ENCODE results near the gene SMG6.

Gene SMG6

GRCh38 chr17:2049333-2050299, 254.0 kb downstream of the SMG6 start:
- DNase-seq (ENCODE audit: low read depth, low spot score) = peak; percentile 63

- DNase-seq (ENCODE audit: low read depth, low spot score) = no peak
These were observed 254.8 kb downstream of the SMG6 start for GRCh38 chr17:2048805-2049204.

DNA sequence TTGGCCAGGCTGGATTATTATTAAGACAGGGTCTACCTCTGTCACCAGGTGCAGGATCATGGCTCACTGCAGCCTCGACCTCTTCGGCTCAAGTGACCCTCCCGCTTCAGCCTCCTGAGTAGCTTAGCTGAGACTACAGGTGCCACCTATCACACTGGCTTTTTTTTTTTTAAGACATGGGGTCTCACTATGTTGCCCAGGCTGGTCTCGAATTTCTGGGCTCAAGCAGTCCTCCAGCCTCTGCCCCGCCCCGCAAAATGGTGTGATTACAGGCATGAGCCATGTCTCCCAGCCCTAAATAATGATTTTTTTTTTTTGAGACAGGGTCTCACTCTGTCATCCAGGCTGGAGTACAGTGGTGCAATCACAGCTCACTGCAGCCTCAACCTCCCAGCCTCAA, 256.0 kb downstream of the SMG6 start:
- DNase-seq (ENCODE audit: low read depth, low spot score) = no peak

GRCh38 chr17:2044263-2044894, 259.2 kb downstream of the SMG6 start:
- DNase-seq (ENCODE audit: low read depth, low spot score) = no peak

DNA sequence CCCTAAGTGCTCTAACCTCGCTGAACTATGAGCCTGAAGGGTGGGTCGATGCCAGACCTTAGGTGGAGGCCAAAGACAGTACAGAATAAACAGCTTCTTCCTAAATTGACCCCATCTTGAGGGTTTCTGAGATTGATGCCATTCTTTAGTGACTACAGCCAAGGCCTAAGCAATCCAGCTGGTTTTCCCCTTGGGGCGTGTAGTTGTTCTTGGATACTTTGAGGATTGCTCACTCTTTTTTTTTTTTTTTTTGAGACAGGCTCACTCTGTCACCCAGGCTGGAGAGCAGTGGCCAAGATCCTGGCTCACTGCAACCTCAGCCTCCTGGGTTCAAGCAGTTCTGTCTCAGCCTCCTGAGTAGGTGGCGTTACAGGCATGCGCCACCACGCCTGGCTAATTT, 259.8 kb downstream of the SMG6 start:
- no peak for DNase-seq (ENCODE audit: low read depth, low spot score)

- DNase-seq (ENCODE audit: low read depth, low spot score) = no peak
These were observed 260.7 kb downstream of the SMG6 start for GRCh38 chr17:2042933-2043332.

DNA sequence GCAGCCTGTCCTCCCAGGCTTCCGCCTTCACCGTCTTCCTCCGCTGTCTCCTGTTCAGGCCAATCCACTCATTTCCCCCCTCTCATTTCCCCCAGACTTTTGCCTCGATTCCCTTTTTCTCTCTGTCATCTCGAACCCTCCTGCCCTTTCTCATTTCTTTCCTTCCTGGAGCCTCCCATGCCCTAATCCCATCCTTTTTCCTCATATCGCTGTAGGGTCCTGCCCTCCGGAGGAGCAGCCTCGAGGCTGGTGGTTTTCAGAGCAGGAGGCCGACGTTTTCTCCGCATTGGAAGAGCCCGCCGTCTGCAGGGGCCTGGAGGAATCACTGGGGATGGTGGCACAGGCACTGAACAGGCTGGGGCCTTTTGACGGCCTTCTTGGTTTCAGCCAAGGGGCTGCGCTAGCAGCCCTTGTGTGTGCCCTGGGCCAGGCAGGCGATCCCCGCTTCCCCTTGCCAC, 261.2 kb downstream of the SMG6 start:
- peak; percentile 54 for DNase-seq (ENCODE audit: low read depth, low spot score)

- DNase-seq (ENCODE audit: low read depth, low spot score) = peak; percentile 97
These were observed 261.8 kb downstream of the SMG6 start, which contains the start of gene OVCA2 for GRCh38 chr17:2041561-2042389. OVCA2 (plus strand) TSS chr17:2042022; CDS start chr17:2042048, 26 bp downstream.

DNA sequence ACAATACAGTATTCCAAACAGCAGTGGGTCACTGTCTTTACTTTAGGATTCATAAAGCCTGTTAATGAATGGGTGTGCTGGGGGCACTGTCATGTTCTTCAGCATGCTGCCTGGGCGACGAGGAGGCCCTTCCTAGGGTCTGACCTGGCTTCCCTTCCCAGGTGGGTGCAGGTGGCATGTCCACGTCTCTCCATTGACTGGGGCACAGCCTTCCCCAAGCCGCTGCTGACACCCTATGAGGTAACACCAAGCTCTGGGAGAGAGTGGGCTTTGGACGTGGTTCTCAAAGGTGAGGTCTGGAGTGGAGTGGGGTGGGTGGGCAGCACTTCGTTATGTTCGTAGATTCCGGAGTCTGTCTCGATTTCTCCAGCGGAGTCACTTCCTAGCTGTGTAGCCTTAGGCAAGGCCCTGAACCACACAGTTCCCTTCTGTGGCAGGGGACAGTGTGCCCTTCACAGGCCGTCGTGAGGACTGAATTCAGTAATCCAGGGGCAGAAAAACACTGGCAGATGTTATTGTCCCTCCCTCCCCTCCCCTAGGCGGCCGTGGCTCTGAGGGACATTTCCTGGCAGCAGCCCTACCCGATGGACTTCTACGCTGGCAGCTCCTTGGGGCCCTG, 262.5 kb downstream of the SMG6 start:
- no peak for DNase-seq (ENCODE audit: low read depth, low spot score)

GRCh38 chr17:2040219-2040827, 263.3 kb downstream of the SMG6 start:
- DNase-seq (ENCODE audit: low read depth, low spot score) = no peak

DNA sequence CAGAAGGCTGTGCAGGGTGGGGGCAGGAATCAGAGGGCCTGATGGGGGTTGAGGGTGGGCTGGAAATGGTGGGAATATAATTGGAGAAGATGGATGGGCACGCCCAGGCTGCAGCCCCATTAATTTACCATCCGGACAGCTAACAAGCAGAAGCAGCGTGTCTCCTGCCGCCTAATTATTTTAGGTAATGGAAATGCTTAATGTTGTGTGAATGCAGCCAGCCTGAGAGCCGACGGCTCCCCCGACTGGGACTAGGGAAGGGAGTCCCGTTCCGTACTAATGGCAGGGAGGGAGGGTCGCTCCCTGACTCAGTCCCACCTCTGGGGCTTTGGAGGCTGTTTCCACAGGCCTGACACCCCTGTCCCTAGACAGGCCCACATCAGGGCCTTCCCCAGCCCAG, 266.4 kb downstream of the SMG6 start:
- no peak for DNase-seq (ENCODE audit: low read depth, low spot score)

DNA sequence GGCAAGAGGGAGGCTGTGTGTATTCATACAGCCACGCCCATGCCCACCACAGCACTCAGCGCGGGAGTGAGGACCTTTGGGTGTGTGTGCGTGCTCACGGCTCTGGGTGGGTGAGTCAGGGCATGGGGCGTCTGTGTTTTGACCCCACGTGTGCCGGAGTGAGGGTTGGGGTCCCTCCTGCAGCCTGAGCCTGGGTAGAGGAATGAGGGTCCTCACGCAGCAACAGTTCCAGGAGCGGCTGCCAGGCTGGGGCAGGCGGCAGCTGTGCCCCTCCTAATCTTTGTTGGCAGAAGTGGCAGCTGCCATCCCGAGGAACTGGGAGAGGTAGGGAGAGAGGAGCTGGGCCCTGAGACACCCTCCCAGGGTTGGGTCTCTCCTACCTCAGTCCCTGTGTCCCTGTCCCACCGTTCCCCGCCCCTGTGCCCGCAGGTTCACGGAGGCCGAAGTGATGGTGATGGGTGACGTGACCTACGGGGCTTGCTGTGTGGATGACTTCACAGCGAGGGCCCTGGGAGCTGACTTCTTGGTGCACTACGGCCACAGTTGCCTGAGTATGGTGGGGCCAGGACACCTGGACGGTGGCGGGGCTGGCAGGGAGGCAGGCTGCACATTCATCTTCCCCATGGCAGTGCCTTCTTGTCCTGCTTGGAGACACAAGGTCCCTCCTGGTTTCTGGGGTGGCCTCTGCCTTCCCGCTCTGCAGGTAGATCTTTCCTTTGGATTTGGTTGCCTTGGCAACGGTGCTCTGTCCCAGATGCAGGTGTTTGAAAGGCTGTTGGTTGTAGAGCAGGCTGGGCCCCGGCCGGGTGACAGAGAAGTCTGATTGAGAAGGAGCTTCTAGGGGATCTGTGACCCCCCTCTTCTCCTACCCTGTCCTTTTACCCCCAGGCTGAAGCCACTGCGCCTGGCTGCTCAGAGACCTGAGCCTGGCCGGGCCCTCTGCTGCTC, 267.8 kb downstream of the SMG6 start:
- no peak for DNase-seq (ENCODE audit: low read depth, low spot score)

GRCh38 chr17:2034806-2035540, 268.6 kb downstream of the SMG6 start:
- DNase-seq (ENCODE audit: low read depth, low spot score) = no peak

GRCh38 chr17:2034157-2034556, 269.4 kb downstream of the SMG6 start:
- no peak for DNase-seq (ENCODE audit: low read depth, low spot score)

DNA sequence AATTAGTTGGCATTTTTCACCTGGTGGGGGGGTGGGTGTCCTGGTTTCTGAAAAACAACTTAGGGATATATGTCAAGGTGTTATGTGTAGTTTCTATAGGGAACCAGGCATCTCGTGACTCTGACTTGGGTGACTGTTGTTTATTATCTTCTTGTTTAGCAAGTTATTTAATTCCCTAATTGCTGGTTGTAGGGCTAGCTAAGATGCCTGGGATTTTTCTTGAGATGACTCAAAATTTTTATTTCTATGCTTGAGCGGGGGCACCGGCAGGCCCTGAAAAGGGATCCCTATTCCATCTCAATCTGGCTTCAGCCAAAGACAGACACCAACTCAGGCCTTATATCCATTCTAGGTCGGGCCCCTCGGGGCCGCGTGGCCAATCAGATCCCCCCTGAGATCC, 270.4 kb downstream of the SMG6 start:
- DNase-seq (ENCODE audit: low read depth, low spot score) = no peak

GRCh38 chr17:2030779-2031163, 272.8 kb downstream of the SMG6 start:
- DNase-seq (ENCODE audit: low read depth, low spot score) = no peak

GRCh38 chr17:2029911-2030778, 273.4 kb downstream of the SMG6 start, which contains the start of gene DPH1:
DPH1 (plus strand) TSS chr17:2030153; CDS start chr17:2030170, 17 bp downstream.
- peak; percentile 90 for DNase-seq (ENCODE audit: low read depth, low spot score)

- DNase-seq (ENCODE audit: low read depth, low spot score) = peak; percentile 63
These were observed 274.8 kb downstream of the SMG6 start for GRCh38 chr17:2028737-2029136.
